Activated gamma-delta T cell treated with anti-CD3 and anti-CD28 coated beads, Interleukin-2, amount 50 U/mL, for 16 hours (primary cell): ENCODE results near the gene OLFML3.
A peak's percentile ranks its signal among the peaks of the same experiment; 100 is the strongest.
"Not testable (repeated sequence)": the region's sequence is repeated elsewhere in the genome, so short reads cannot be mapped to it uniquely, and the experiment has no call there.

Source experiments
- DNase-seq: peaks from one replicate; pipeline ENCODE4 v3.0.0-alpha.2; 2020; ENCODE audit warnings: low read depth

OLFML3 gene, protein sequence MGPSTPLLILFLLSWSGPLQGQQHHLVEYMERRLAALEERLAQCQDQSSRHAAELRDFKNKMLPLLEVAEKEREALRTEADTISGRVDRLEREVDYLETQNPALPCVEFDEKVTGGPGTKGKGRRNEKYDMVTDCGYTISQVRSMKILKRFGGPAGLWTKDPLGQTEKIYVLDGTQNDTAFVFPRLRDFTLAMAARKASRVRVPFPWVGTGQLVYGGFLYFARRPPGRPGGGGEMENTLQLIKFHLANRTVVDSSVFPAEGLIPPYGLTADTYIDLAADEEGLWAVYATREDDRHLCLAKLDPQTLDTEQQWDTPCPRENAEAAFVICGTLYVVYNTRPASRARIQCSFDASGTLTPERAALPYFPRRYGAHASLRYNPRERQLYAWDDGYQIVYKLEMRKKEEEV

DNA sequence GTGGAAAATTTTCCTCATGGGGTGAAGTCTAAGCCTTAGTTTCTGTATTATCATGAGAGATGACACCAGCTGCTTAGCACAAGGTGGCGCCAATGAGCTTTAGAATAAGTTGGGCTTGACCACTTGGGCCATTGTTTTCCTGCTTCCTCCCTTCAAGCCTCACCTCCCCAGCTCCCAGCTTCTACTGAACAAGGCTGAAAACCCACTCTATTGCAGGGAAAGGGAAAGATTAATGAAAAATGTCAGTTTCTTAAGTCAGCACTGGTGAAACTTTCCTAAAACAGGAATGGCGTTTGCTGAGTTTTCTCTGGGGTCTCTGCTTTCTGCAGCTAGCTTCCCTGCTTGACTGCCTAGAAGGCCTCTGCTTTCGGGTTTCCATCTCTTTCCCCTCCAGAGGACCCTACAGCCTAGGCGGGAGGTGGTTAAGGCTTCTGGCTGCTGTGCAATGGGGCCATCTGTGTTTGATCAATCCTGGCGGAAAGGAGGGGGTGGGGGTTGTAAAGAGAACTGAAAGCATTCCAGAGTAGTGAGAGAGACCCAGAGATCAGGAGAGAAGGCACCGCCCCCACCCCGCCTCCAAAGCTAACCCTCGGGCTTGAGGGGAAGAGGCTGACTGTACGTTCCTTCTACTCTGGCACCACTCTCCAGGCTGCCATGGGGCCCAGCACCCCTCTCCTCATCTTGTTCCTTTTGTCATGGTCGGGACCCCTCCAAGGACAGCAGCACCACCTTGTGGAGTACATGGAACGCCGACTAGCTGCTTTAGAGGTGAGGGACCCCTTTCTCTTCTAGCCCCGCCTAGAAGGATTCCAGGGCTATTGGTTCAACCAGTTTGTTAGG is at the start of gene OLFML3:
TSS of gene OLFML3 (plus strand) at position 612 of the 840 bp plus-strand sequence. CDS start at position 655, 43 bp downstream.
- DNase-seq: no peak

DNA sequence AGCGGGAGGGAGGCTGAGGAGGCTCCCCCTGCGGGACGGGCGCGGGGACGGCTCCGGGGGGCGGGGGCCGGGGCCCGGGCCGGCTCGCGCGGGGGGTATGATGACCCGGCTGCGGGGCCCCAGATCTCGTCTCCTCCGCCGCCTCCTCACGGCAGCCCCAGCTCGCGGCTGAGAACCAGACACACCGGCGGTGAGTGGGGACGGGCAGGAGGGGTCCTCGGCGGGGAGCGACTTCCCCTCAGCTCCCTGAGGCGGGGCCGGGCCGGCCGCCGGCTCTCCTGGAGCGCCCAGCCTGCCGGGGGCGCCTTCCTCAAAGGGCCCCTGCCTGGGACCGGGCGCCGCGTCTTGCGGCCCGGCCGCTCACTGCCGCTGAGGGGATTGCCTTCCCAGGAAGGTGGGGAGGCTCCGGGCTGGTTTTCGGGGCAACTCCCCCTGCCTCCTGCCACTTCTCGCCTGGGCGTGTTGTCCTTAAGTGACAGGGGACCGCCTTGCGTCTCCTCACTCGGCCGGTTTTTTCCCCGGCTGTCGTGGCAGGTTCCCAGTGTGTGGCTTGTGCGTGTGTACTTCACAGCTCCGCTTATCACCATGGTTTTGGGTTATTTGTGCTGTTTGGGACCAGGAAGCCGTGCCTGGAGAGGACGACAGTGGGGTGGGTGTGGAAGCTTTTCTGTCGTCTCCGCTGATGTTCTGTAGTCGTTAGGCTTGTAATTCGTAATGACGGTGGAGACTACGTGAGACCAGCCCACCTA is 49.4 kb upstream of the OLFML3 start:
- peak; percentile 50 for DNase-seq

DNA sequence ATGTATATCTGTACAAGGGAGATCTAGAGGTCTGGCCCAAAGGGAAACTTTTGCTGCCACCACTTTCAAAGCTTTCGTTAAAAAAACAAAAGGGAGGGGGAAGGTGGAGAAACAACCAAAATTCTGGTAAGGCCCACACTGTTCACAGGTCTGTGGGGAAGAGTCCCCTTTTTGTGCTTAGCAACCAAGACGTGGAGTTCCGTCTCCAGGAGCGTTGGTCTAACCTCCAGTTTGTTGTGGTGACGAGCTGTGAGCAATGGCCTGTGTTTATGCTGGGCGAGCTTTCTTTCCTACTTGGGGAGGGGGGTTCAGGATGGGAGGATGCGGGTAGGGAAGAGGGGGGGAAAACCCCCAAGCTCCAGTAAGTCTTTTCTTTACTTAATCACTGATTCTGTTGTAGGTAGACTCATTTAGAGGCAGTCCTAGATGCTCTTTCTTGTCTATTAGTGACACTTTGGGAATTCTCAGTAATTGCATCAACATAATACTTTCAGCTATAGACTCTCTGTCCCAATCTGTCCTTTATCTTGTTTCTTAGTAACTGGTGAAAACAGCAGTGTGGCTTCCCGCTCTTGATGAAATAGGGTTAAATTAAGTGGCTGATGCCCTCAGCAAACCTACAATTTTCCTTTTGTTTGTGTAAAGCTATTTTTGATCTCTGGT is 48.6 kb upstream of the OLFML3 start:
- DNase-seq: peak; percentile 59

DNA sequence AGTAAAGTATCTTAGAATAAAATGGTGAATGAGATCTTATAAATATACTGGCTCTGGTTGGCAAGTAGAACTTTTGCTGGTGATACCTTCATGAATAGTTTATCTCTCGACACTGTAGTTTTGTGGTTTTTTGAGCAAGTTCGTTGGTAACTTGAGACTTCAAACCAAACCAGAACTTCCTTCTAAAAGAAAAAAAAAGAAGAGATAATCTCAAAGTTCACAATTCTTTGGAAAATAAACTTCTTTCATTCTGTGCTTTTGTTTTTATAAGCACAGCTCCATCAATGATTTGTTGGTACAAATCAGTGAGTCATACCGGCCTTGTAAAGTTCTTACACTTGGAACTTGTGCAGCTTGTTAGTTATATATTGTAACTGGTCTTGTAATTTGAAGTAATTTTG is 47.8 kb upstream of the OLFML3 start:
- DNase-seq: no peak

DNA sequence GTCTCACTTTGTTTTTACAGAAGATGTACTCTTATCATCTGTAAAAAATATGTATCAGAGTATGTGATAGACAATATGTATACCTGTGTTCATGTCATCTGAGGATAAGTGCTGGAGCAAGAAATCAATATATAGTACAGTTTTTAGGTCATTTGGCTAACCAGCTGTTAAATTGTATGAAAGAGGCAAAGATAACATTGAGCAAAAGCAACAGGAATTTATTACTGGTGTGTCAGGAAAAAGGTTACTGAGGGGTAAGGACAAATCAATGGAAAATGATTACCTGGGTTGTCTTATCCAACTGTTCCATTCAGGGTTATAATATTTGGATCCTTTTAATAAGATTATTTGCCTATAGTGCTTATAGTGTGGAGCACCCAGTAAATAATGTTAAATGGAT is 45.3 kb upstream of the OLFML3 start:
- DNase-seq: no peak

DNA sequence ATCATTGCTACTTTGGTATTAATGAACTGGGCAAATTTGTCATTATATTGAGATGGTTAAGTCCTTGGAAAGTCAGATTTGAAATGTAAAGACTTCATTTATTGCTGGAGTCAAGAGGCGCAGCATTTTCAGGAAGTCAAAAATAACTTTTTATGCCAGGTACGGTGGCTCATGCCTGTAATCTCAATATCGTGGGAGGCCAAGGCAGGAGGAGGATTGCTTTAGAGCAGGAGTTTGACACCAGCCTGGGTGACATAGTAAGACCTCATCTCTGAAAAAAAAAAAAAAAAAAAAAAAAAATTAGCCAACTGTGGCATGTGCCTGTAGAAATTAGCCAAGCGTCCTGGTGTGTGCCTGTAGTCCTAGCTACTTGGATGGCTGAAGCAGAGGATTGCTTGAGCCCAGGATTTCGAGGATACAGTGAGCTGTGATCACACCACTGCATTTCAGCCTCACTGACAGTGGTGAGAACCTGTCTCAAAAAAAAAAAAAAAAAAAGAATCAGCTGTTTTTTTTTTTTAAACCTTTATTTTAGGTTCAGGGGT is 44.7 kb upstream of the OLFML3 start:
- DNase-seq: no peak

DNA sequence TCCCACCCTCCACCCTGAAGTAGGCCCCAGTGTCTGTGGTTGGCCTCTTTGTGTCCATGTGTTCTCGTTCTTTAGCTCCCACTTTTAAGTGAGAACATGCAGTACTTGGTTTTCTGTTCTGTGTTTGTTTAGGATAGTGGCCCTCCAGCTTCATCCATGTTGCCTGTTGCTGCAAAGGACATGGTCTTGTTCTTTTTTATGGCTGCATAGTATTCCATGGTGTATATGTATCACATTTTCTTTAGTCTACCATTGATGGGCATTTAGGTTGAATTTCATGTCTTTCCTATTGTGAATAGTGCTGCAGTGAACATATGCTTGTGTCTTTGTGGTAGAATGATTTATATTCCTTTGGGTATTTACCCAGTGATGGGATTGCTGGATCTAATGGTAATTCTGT is 44.1 kb upstream of the OLFML3 start:
- DNase-seq: no peak

DNA sequence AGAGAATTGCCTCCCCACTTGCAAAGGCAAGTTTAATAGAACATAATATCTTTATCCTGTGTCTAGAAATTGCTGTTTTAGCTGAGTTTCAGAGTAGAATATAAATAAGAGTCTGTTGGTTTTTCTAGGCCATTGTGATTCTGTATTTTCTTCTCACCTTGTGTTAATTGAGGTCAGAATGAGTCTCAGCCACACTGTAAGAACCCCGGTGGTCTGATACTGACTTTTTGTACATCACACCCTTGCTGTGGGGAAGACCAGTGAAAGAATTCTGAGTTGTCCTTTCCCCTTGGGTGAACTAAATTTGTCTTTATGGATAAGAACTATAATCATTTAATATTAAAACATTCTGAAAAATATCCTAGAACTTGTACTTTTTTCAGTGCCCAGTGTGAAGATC is 43.3 kb upstream of the OLFML3 start:
- DNase-seq: no peak

DNA sequence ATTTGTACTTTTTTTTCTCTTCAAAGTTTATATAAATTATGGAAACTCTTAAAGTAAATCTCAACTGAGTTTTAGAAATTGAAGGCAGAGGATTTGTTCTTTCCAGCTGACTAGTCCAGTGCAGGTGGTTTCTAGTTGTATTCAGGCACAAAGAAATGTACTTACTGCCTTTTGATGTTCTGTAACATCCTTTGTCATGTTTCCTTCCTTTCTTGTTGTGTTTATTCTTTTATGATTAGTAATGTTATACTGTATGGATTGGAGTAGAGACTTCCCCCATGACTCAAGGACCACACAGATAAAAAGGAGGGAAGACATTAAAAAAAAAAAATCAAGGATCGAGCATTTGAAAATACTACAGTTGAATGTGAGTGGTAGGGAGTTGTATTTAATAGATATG is 42.1 kb upstream of the OLFML3 start:
- DNase-seq: no peak

DNA sequence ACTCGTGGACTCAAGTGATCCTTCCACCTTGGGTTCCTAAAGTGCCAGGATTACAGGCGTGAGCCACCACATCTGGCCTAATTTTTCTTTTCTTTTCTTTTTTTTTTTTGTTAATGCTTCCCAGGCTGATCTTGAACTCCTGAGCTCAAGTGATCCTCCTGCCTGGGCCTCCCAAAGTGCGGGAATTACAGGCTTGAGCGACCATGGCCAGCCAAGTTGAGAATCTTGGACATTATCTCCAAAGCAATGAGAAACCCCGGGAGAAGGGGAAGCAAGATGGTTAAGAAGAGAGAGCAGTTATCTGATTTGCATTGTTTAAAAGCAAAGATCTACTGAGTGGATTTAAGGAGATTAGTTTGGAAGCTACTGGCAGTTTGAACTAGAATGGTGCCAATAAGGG is 41.1 kb upstream of the OLFML3 start:
- DNase-seq: no peak

DNA sequence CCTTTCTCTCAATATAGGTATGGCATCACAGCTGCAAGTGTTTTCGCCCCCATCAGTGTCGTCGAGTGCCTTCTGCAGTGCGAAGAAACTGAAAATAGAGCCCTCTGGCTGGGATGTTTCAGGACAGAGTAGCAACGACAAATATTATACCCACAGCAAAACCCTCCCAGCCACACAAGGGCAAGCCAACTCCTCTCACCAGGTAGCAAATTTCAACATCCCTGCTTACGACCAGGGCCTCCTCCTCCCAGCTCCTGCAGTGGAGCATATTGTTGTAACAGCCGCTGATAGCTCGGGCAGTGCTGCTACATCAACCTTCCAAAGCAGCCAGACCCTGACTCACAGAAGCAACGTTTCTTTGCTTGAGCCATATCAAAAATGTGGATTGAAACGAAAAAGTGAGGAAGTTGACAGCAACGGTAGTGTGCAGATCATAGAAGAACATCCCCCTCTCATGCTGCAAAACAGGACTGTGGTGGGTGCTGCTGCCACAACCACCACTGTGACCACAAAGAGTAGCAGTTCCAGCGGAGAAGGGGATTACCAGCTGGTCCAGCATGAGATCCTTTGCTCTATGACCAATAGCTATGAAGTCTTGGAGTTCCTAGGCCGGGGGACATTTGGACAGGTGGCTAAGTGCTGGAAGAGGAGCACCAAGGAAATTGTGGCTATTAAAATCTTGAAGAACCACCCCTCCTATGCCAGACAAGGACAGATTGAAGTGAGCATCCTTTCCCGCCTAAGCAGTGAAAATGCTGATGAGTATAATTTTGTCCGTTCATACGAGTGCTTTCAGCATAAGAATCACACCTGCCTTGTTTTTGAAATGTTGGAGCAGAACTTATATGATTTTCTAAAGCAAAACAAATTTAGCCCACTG is 38.7 kb upstream of the OLFML3 start:
- DNase-seq: no peak

DNA sequence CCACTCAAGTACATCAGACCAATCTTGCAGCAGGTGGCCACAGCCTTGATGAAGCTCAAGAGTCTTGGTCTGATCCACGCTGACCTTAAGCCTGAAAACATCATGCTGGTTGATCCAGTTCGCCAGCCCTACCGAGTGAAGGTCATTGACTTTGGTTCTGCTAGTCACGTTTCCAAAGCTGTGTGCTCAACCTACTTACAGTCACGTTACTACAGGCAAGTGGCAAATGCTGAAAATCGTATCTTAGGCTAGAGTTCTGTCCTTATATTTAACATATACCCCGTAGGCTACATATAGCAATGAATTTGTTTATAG is 38.1 kb upstream of the OLFML3 start:
- DNase-seq: no peak

DNA sequence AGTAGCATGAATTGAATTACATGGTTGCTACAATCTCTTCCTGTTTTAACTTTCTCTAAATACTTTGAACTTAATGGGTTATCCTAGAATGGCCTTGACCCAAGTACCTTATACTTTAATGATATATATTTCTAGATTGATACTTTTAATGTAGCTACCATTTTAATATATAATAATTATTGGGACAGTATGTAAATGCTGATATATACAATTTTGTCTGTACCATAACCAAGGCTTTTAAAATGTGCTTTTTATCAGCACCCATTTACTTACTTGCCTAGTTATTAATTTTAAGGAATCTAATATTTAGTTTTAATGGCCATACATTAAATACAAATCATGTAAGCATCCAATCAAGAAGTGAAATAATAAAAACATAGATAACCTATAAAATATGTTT is 36.7 kb upstream of the OLFML3 start:
- DNase-seq: no peak

DNA sequence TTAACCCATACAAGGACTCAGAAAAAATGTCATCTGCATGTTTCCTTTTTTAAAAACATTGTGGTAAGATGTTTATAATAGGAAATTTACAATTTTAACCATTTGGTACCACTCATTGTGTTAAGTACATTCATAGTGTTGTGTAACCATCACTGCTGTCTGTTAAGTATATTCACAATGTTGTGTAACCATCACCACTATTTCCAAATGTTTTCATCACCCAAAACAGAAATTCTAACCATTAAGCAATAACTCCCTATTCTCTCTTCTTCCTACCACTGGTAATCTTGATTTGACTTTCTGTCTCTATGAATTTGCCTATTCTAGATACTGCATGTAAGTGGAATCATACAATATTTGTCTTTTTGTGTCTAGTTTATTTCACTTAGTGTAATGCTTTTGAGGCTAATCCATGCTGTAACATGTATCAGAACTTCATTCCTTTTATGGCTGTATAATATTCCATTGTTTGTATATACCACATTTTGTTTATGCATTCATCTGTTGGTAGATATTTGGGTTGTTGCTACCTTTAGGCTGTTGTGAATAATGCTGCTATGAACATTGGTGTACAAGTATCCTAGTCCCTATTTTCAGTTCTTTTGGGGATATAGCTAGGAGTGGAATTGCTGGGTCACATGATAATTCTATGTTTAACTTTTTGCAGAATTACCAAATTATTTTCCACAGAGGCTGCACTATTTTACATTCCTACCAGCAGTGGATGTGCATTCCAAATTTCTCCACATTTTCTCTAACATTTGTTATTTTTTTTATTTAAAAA is 36.1 kb upstream of the OLFML3 start:
- no peak for DNase-seq

DNA sequence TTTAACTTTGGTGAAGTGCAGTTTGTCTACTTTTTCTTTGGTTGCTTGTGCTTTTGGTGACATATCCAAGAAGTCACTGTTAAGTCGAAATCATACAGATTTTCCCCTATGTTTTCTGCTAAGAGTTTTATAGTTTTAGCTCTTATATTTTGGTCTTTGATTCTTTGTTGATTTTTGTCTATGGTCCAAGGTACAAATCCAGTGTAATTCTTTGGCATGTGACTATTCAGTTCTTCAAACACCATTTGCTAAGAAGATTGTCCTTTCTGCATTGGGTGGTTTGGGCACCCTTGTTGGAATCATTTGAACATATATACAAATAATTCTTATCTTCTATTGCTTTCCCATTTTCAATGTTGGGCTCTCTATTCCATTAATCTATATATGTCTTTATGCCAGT is 33.9 kb upstream of the OLFML3 start:
- DNase-seq: no peak

DNA sequence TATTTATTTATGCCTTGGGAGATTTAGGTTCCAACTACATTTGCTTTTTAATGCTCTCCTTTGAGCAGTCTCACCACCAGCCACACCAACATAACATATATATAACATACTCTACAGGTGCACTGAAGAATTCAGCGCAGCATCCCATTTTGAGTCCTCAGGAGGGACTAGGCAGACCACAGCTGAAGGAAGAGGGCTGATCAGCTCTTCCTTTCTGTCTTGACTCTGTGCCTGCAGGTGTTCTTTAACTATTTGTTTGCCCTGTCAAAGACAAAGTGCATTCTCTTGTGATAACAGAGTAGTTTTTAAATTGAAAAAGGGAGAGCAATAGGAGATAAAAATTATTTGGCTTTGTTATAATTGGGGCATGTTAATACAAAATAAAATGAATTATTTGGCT is 33.2 kb upstream of the OLFML3 start:
- no peak for DNase-seq

DNA sequence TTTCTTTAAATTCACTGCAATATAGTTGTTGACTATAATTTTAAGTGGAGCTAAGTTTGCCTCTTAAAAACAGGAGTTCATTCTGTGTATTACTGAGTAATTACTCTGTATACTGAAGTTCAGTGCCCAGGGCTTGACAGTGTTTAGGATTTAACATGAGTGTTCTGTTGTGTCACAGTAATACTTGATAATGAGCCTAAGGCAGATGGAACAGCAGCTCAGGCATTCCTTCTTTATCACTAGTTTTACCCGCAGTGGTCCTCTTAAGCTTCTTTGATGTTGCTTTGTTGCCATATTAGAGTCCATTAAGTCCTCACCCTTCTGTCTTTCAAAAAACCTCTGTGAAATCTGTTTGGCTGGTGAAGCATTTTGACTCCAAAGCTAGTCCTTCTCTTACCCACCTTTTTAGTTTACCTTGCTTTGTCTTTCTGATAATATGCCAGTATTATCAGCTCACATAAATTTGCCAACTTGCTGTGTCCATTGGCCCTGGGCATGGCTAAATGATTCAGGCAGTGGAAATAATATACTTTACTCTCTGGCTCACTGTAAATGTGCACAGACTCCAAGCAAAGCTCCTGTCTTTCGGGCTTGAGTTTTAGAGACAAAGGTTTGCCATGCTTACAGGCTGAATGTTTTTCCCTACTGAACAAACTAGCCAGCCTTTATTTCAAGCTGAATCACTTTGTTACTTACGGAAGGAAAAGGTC is 32.4 kb upstream of the OLFML3 start:
- DNase-seq: no peak

DNA sequence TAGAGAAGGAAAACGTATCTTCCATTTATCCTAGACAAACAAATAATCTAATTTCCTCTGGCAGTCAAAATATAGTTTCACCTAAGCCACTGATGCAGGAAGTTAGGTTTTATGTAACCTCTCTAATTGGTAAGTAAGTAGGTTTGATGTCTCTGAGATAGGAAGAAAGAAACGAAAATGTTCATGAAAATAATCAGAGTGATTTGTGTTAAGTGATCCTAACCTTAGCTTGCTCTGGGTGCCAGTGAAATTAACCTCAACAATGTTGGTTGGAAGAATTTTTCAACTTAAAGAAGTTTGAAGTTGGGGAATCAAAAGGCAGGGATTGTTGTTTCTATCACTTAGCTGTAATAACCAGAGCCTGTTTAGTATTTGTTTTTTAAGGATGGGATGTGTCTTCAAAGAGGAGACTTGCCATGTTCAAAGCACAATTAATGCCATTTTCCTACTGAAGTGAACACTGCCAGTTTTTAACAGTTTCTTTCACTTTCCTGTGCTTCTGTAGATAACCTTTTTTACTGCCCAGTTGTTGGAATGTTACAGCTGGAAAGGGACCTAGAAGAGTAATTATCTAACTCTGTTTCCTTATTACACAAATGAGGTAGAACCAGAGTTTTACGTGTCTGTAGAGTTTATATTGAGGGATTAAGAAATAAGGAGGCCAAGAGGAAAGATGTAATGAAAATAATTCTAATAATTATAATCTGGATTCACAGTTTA is 31.7 kb upstream of the OLFML3 start:
- DNase-seq: no peak

DNA sequence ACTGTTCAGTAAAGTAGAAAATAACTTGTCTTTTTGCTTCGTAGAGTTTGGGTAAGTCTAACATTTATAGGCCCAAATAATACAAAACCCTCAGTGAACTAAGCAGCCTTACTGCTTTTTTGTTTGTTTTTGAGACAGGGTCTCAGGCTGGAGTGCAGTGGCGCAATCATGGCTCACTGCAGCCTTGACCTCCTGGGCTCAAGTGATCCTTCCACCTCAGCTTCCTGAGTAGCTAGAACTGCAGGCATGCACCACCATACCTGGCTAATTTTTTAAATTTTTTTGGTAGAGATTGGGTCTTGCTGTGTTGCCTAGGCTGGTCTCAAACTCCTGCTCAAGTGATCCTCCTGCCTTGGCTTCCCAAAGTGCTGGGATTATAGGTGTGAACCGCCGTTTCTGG is 31.1 kb upstream of the OLFML3 start:
- not testable (repeated sequence) for DNase-seq
